ENCODE results near the gene MRPS25. TPM values are rescaled to one million over a fixed set of nuclear protein-coding genes. Genes with fewer than 3 reads are reported as not detected.

The MRPS25 gene
- total RNA-seq, result 10 to 100 TPM; 47.2 to 78.9 TPM

GRCh38 chr3:15064835-15065549 is at the start of gene MRPS25:
TSS of gene MRPS25 (minus strand) at chr3:15065315. CDS start at chr3:15065194, 121 bp downstream.
- H3K36me3 Mint-ChIP-seq, result peaks cover 13 to 25% of the 10 kb centered on the region in 2 donors
- peak; percentile 87 to 90 for DNase-seq (ENCODE audit: low spot score in 2 of 2)
- peak; percentile 98 to 99 for ATAC-seq
- no peaks in the 10 kb centered on the region for H3K9me3 Mint-ChIP-seq
- H3K27ac Mint-ChIP-seq, result peak within 1 kb of the TSS; percentile 95 to 99

GRCh38 chr3:15113884-15114283 is 48.8 kb upstream of the MRPS25 start:
- no peaks in the 10 kb centered on the region for H3K36me3 Mint-ChIP-seq
- no peak overlapping the region for H3K27ac Mint-ChIP-seq
- no peaks in the 10 kb centered on the region for H3K9me3 Mint-ChIP-seq
- DNase-seq (ENCODE audit: low spot score in 2 of 2), result no peak
- no peak for ATAC-seq

GRCh38 chr3:15113471-15113870 is 48.4 kb upstream of the MRPS25 start:
- no peak for ATAC-seq
- no peak for DNase-seq (ENCODE audit: low spot score in 2 of 2)
- Mint-ChIP-seq H3K27ac (no peak overlapping the region), H3K9me3 (no peaks in the 10 kb centered on the region), H3K36me3 (no peaks in the 10 kb centered on the region)

- H3K36me3 Mint-ChIP-seq, result no peaks in the 10 kb centered on the region
- DNase-seq (ENCODE audit: low spot score in 2 of 2) (no peak), ATAC-seq (no peak)
- H3K9me3 Mint-ChIP-seq, result no peaks in the 10 kb centered on the region
- H3K27ac Mint-ChIP-seq, result no peak overlapping the region
Measured at GRCh38 chr3:15112011-15112410, 46.9 kb upstream of the MRPS25 start.

- no peaks in the 10 kb centered on the region for H3K9me3 Mint-ChIP-seq
- no peak overlapping the region for H3K27ac Mint-ChIP-seq
- H3K36me3 Mint-ChIP-seq, result no peaks in the 10 kb centered on the region
- ATAC-seq (no peak), DNase-seq (ENCODE audit: low spot score in 2 of 2) (no peak)
Measured at GRCh38 chr3:15110206-15110605, 45.1 kb upstream of the MRPS25 start.

GRCh38 chr3:15108869-15109268 is 43.8 kb upstream of the MRPS25 start:
- no peak for ATAC-seq

GRCh38 chr3:15108082-15108545 is 43.0 kb upstream of the MRPS25 start:
- Mint-ChIP-seq H3K36me3 (no peaks in the 10 kb centered on the region), H3K27ac (no peak overlapping the region), H3K9me3 (no peaks in the 10 kb centered on the region)
- DNase-seq (ENCODE audit: low spot score in 2 of 2) (peak; percentile 73 to 82), ATAC-seq (peak; percentile 96 to 97)

More at GRCh38 chr3:15108869-15109268, 43.8 kb upstream of the MRPS25 start:
- no peaks in the 10 kb centered on the region for H3K36me3 Mint-ChIP-seq
- H3K9me3 Mint-ChIP-seq, result no peaks in the 10 kb centered on the region
- peak overlapping the region in 1 of 2 donors; percentile 5 for H3K27ac Mint-ChIP-seq
- no peak for DNase-seq (ENCODE audit: low spot score in 2 of 2)

GRCh38 chr3:15107075-15107947 is 42.2 kb upstream of the MRPS25 start:
- Mint-ChIP-seq H3K36me3 (no peaks in the 10 kb centered on the region), H3K27ac (no peak overlapping the region), H3K9me3 (no peaks in the 10 kb centered on the region)
- ATAC-seq (no peak), DNase-seq (ENCODE audit: low spot score in 2 of 2) (no peak)

GRCh38 chr3:15102836-15103235 is 37.7 kb upstream of the MRPS25 start:
- Mint-ChIP-seq H3K27ac (no peak overlapping the region), H3K36me3 (peaks cover 14% of the 10 kb centered on the region in 2 donors)

GRCh38 chr3:15102256-15102655 is 37.1 kb upstream of the MRPS25 start:
- Mint-ChIP-seq H3K36me3 (peaks cover 16 to 17% of the 10 kb centered on the region in 2 donors), H3K27ac (no peak overlapping the region), H3K9me3 (no peaks in the 10 kb centered on the region)
- ATAC-seq, result no peak
- DNase-seq (ENCODE audit: low spot score in 2 of 2), result no peak

More at GRCh38 chr3:15102836-15103235, 37.7 kb upstream of the MRPS25 start:
- no peaks in the 10 kb centered on the region for H3K9me3 Mint-ChIP-seq
- DNase-seq (ENCODE audit: low spot score in 2 of 2), result no peak
- ATAC-seq, result no peak

GRCh38 chr3:15099364-15100098 is 34.4 kb upstream of the MRPS25 start:
- Mint-ChIP-seq H3K27ac (peak overlapping the region; percentile 95 to 97), H3K36me3 (peaks cover 22 to 25% of the 10 kb centered on the region in 2 donors), H3K9me3 (no peaks in the 10 kb centered on the region)
- no peak for DNase-seq (ENCODE audit: low spot score in 2 of 2)
- peak in 1 of 2 donors; percentile 17 for ATAC-seq

GRCh38 chr3:15098503-15099363 is 33.6 kb upstream of the MRPS25 start, which contains the start of gene RBSN:
TSS of gene RBSN (minus strand) at chr3:15099148. CDS start at chr3:15096120, 3,028 bp downstream.
- Mint-ChIP-seq H3K36me3 (peaks cover 22 to 25% of the 10 kb centered on the region in 2 donors), H3K27ac (peak within 1 kb of the TSS; percentile 95 to 97), H3K9me3 (no peaks in the 10 kb centered on the region)
- ATAC-seq, result peak; percentile 79 to 88
- DNase-seq (ENCODE audit: low spot score in 2 of 2), result peak; percentile 93 to 97

- Mint-ChIP-seq H3K36me3 (peaks cover 22 to 25% of the 10 kb centered on the region in 2 donors), H3K9me3 (no peaks in the 10 kb centered on the region), H3K27ac (peak overlapping the region; percentile 73 to 95)
- ATAC-seq (peak in 1 of 2 donors; percentile 33), DNase-seq (ENCODE audit: low spot score in 2 of 2) (peak; percentile 12 to 74)
Measured at GRCh38 chr3:15097891-15098290, 32.8 kb upstream of the MRPS25 start.

- Mint-ChIP-seq H3K27ac (no peak overlapping the region), H3K36me3 (peaks cover 22 to 25% of the 10 kb centered on the region in 2 donors), H3K9me3 (no peaks in the 10 kb centered on the region)
- DNase-seq (ENCODE audit: low spot score in 2 of 2), result no peak
- no peak for ATAC-seq
Measured at GRCh38 chr3:15096046-15096445, 30.9 kb upstream of the MRPS25 start.

- H3K36me3 Mint-ChIP-seq, result peaks cover 21 to 24% of the 10 kb centered on the region in 2 donors
Measured at GRCh38 chr3:15094187-15094875, 29.2 kb upstream of the MRPS25 start.

More at GRCh38 chr3:15094187-15094875, 29.2 kb upstream of the MRPS25 start:
- ATAC-seq (no peak), DNase-seq (ENCODE audit: low spot score in 2 of 2) (no peak)
- Mint-ChIP-seq H3K27ac (no peak overlapping the region), H3K9me3 (no peaks in the 10 kb centered on the region)
